GM18907 (cell line): Measurements from ENCODE around the gene NPAS2.

ENCODE experiments used
- ATAC-seq: cut with Tn5 transposase; IDR thresholded peaks from one replicate; pipeline ENCODE4 v1.9.1; 2021; ENCODE audit warnings: mild to moderate bottlenecking, moderate library complexity; ENCODE audit not compliant: unreplicated experiment

The NPAS2 gene

GRCh38 chr2:100879296-100879695, 59.4 kb downstream of the NPAS2 start:
- no peak for ATAC-seq

- no peak for ATAC-seq
Observed at GRCh38 chr2:100880036-100880435, 60.1 kb downstream of the NPAS2 start.

- ATAC-seq = no peak
Observed at GRCh38 chr2:100880730-100881129, 60.8 kb downstream of the NPAS2 start.

- no peak for ATAC-seq
Observed at GRCh38 chr2:100882645-100883613, 63.0 kb downstream of the NPAS2 start.

- no peak for ATAC-seq
Observed at GRCh38 chr2:100884145-100884621, 64.2 kb downstream of the NPAS2 start.

GRCh38 chr2:100886085-100886484, 66.1 kb downstream of the NPAS2 start:
- ATAC-seq = no peak

- ATAC-seq = no peak
Observed at GRCh38 chr2:100887039-100887578, 67.2 kb downstream of the NPAS2 start.

- ATAC-seq = no peak
Observed at GRCh38 chr2:100887713-100888495, 68.0 kb downstream of the NPAS2 start.

GRCh38 chr2:100888601-100889000, 68.7 kb downstream of the NPAS2 start:
- no peak for ATAC-seq

GRCh38 chr2:100889286-100889685, 69.3 kb downstream of the NPAS2 start:
- ATAC-seq = no peak

- ATAC-seq = no peak
Observed at GRCh38 chr2:100891906-100892642, 72.1 kb downstream of the NPAS2 start.

- ATAC-seq = no peak
Observed at GRCh38 chr2:100893392-100894104, 73.6 kb downstream of the NPAS2 start.

GRCh38 chr2:100894105-100894795, 74.3 kb downstream of the NPAS2 start:
- no peak for ATAC-seq

GRCh38 chr2:100894796-100895156, 74.8 kb downstream of the NPAS2 start:
- no peak for ATAC-seq

- ATAC-seq = no peak
Observed at GRCh38 chr2:100895402-100895801, 75.5 kb downstream of the NPAS2 start.

- ATAC-seq = no peak
Observed at GRCh38 chr2:100895934-100896685, 76.2 kb downstream of the NPAS2 start.

GRCh38 chr2:100898035-100898665, 78.2 kb downstream of the NPAS2 start:
- no peak for ATAC-seq

- no peak for ATAC-seq
Observed at GRCh38 chr2:100900156-100900795, 80.3 kb downstream of the NPAS2 start.
